ENCODE results near the gene NOXO1. TPM values are rescaled to one million over a fixed set of nuclear protein-coding genes. Genes with fewer than 3 reads are reported as not detected.

Gene NOXO1
- total RNA-seq, 4 donors from 2014 or later: 0.23 to 1.2 TPM; not detected in 2

- 92 to 95% methylated on average over 8 of the region's 8 CpGs for WGBS, 2 donors
Observed at GRCh38 chr16:1976216-1976520, 5.1 kb downstream of the NOXO1 start.

GRCh38 chr16:1975432-1976215 is 5.6 kb downstream of the NOXO1 start:
- H3K4me3 ChIP-seq (ENCODE audit: low read depth, poor library complexity, severe bottlenecking): no peak overlapping the region
- 90 to 94% methylated on average over 25 to 32 of the region's 33 CpGs for WGBS, 2 donors
- DNase-seq (ENCODE audit: low spot score in 2 of 2): no peak
- intact Hi-C loops (cut with DNase I; ENCODE audit: low total_unique reads): no loop called here
- TF ChIP-seq POLR2A (IDR thresholded peaks at IDR 0.05) (no peak), CTCF (IDR thresholded peaks at IDR 0.05) (no peak)

More at GRCh38 chr16:1976216-1976520, 5.1 kb downstream of the NOXO1 start:
- H3K4me3 ChIP-seq (ENCODE audit: low read depth, poor library complexity, severe bottlenecking): no peak overlapping the region
- no peak for DNase-seq (ENCODE audit: low spot score in 2 of 2)
- no peak for TF ChIP-seq POLR2A (IDR thresholded peaks at IDR 0.05)
- TF ChIP-seq CTCF (IDR thresholded peaks at IDR 0.05): no peak
- intact Hi-C loops (cut with DNase I; ENCODE audit: low total_unique reads): no loop called here

GRCh38 chr16:1974157-1975070 is 6.9 kb downstream of the NOXO1 start:
- intact Hi-C loops (cut with DNase I; ENCODE audit: low total_unique reads): no loop called here
- no peak for DNase-seq (ENCODE audit: low spot score in 2 of 2)
- H3K4me3 ChIP-seq (ENCODE audit: low read depth, poor library complexity, severe bottlenecking): no peak overlapping the region
- WGBS, 2 donors: 90 to 94% methylated on average over 31 to 39 of the region's 42 CpGs
- no peak for TF ChIP-seq POLR2A (IDR thresholded peaks at IDR 0.05)
- TF ChIP-seq CTCF (IDR thresholded peaks at IDR 0.05): no peak

GRCh38 chr16:1973461-1974156 is 7.7 kb downstream of the NOXO1 start:
- TF ChIP-seq CTCF (IDR thresholded peaks at IDR 0.05): no peak
- no peak for TF ChIP-seq POLR2A (IDR thresholded peaks at IDR 0.05)
- WGBS, 2 donors: 85 to 88% methylated on average over 16 of the region's 16 CpGs
- DNase-seq (ENCODE audit: low spot score in 2 of 2): no peak
- H3K4me3 ChIP-seq (ENCODE audit: low read depth, poor library complexity, severe bottlenecking): no peak overlapping the region
- intact Hi-C loops (cut with DNase I; ENCODE audit: low total_unique reads): no loop called here

GRCh38 chr16:1972490-1972877 is 8.8 kb downstream of the NOXO1 start:
- TF ChIP-seq CTCF (IDR thresholded peaks at IDR 0.05) (no peak), POLR2A (IDR thresholded peaks at IDR 0.05) (no peak)
- H3K4me3 ChIP-seq (ENCODE audit: low read depth, poor library complexity, severe bottlenecking): peak overlapping the region; percentile 99
- WGBS, 2 donors: 2 to 5% methylated on average over 18 to 21 of the region's 22 CpGs
- intact Hi-C loops (cut with DNase I; ENCODE audit: low total_unique reads): no loop called here
- DNase-seq (ENCODE audit: low spot score in 2 of 2): no peak

Data from lower leg skin (tissue), 4 donors.